Fibroblast of mammary gland (primary cell): Measurements from ENCODE around the gene ZNF664.

ENCODE experiments used
- DNase-seq: peaks from one replicate; pipeline ENCODE4 v3.0.0-alpha.2; 2010; ENCODE audit warnings: low read depth
- H3K4me3 ChIP-seq: 2 replicates; pipeline ENCODE4 v1.5.1; 2011; ENCODE audit warnings: low read depth, mild to moderate bottlenecking, low read length, moderate library complexity; ENCODE audit not compliant: control insufficient read depth
- TF ChIP-seq, protein P1 (sequence below): conservative IDR thresholded peaks from 2 replicates; pipeline ENCODE4 v1.5.1; 2011; ENCODE audit warnings: low read depth, low read length, inconsistent platforms; ENCODE audit not compliant: control insufficient read depth, insufficient read depth

ZNF664 gene

DNA sequence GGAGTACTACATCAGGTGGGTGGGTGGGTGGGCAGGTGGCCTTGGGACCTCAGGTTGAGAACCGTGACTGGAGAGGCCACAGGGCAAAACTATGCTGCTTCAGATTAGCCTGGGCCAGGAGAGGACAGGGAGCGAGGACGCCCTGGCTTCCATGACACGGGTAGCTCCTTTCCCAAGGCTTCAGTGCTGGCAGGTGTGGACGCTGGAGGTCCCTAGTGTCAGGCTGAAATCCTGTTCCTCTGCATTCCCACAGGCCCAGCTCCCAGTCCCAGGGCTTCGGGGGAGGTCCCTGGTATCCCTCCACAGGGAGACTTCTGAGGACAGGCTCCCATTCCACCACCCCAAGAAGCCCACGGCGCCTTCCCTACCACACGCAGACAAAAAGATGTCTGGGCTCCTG, 32.0 kb upstream of the ZNF664 start:
- TF ChIP-seq, protein P1, sequence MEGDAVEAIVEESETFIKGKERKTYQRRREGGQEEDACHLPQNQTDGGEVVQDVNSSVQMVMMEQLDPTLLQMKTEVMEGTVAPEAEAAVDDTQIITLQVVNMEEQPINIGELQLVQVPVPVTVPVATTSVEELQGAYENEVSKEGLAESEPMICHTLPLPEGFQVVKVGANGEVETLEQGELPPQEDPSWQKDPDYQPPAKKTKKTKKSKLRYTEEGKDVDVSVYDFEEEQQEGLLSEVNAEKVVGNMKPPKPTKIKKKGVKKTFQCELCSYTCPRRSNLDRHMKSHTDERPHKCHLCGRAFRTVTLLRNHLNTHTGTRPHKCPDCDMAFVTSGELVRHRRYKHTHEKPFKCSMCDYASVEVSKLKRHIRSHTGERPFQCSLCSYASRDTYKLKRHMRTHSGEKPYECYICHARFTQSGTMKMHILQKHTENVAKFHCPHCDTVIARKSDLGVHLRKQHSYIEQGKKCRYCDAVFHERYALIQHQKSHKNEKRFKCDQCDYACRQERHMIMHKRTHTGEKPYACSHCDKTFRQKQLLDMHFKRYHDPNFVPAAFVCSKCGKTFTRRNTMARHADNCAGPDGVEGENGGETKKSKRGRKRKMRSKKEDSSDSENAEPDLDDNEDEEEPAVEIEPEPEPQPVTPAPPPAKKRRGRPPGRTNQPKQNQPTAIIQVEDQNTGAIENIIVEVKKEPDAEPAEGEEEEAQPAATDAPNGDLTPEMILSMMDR = no peak
- no peak overlapping the region for H3K4me3 ChIP-seq
- DNase-seq = no peak

DNA sequence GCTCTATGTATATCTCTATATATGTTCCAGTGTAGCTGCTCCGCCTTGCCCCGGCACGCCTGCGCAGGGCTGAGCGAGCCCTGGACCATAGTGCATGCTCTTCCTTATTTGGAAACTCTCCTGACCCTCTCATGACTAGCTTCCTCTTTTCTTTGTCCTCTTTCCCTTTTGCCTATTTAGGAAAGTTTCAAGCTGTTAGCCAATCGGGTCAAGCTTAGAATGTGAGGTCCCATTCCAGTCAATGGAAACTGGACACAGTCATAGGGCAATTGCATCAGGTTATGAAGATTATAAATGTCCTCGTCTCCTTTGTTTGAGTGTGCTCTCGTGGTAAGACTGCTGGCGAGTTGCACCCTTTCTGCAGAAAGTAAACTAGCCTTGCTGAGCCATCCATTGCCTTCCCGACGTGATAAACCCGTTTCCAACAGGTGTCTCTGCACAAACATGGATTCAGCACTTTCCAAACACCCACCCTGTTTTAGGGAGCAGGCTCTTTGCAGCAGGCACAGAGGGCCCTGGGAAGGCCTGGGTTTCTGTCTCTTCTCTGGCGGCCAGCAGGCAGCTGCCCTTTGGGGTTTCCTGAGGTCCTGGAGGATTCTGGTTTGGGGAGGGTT, 31.3 kb upstream of the ZNF664 start:
- DNase-seq = peak; percentile 42
- TF ChIP-seq, protein P1 = no peak

GRCh38 chr12:123942238-123942653, 30.8 kb upstream of the ZNF664 start:
- no peak overlapping the region for H3K4me3 ChIP-seq
- DNase-seq = peak; percentile 95
- TF ChIP-seq, protein P1 = no peak

More for the DNA sequence above, 31.3 kb upstream of the ZNF664 start:
- no peak overlapping the region for H3K4me3 ChIP-seq

DNA sequence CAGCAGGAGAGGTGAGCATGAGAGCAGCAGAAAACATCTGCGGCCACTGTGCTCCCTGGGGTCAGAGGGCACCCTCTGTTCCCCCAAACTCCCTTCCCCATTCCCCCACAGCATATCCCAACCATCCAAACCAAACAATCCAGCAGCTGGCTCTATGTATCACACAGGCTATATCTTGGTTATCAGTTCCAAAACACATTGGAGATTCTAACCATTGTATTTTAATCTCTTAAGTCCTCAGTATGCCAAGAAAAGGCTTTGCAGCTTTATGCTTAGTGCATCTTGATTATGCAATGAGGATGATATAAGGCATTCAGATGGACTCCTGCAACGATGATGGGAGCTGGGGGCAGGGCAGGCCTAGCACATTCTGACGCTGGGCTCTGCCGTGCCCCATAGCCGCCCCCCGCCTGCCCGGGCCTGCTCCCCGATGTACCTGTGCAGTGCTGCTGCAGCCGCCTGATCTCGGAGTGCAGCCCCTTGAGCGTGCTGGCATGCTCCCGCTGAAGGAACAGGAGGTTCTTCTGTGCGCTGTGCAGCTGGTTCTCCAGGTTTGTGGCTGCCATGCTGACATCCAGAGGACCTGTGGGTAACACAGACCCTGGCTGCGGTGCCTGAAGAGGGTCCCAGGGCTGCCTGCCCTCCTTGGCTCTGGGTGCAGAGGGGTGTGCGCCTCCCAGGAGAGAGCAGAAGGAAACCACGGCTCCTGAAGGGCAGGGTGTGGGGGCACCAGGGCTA, 29.9 kb upstream of the ZNF664 start:
- DNase-seq = peak; percentile 71
- H3K4me3 ChIP-seq = no peak overlapping the region
- TF ChIP-seq, protein P1 = no peak

- no peak overlapping the region for H3K4me3 ChIP-seq
- DNase-seq = no peak
- TF ChIP-seq, protein P1 = no peak
These were observed 29.2 kb upstream of the ZNF664 start for GRCh38 chr12:123943816-123944215.

GRCh38 chr12:123944696-123945095, 28.3 kb upstream of the ZNF664 start:
- no peak for DNase-seq
- no peak overlapping the region for H3K4me3 ChIP-seq
- TF ChIP-seq, protein P1 = no peak
